ENCODE data around the gene SH3GL1.

- TF ChIP-seq CTCF (IDR thresholded peaks at IDR 0.05; ENCODE audit: poor library complexity) = no peak
- no peak for TF ChIP-seq EZH2 (IDR thresholded peaks at IDR 0.05; ENCODE audit: borderline replicate concordance)
- no peak for TF ChIP-seq EZH2phosphoT487 (IDR thresholded peaks at IDR 0.05; ENCODE audit: low read depth, severe bottlenecking, unreplicated experiment)
These were observed 79.9 kb downstream of the SH3GL1 start for GRCh38 chr19:4320419-4320818.

All from hepatocyte (in vitro differentiated cells).